Keratinocyte (primary cell): ENCODE measurements around the gene ETNK2. TPM values are rescaled to one million over a fixed set of nuclear protein-coding genes. Genes with fewer than 3 reads are reported as not detected.

ENCODE experiments used
- DNase-seq: peaks from one replicate; pipeline ENCODE4 v3.0.0-alpha.2; 2011; ENCODE audit warnings: low read depth, missing footprints, low spot score
- FAIRE-seq: peaks from 2 replicates; lab custom pipeline; 2011; peaks lifted over from hg19 to GRCh38; lab: Jason Lieb, UNC
- H2AFZ ChIP-seq: 2 replicates; pipeline ENCODE4 v1.6.0; 2012; ENCODE audit warnings: low read length, control low read depth, inconsistent platforms; ENCODE audit not compliant: control insufficient read depth
- H3K27ac ChIP-seq: 2 replicates; pipeline ENCODE4 v1.5.1; 2011; ENCODE audit warnings: low read length; ENCODE audit not compliant: control insufficient read depth, insufficient read depth
- H3K27me3 ChIP-seq: 3 replicates; pipeline ENCODE4 v1.6.0; 2011; ENCODE audit warnings: low read length; ENCODE audit not compliant: control insufficient read depth, insufficient read depth; ENCODE audit errors: extremely low read depth
- H3K36me3 ChIP-seq, 2 experiments: 2 replicates in 1 of 2; 3 replicates in 1 of 2; pipeline ENCODE4 v1.5.1; 2011; ENCODE audit warnings: low read length in 2 of 2, mild to moderate bottlenecking in 1 of 2; ENCODE audit not compliant: control insufficient read depth in 2 of 2, insufficient read depth in 2 of 2; ENCODE audit errors: extremely low read depth in 1 of 2
- H3K4me1 ChIP-seq: 3 replicates; pipeline ENCODE4 v1.5.1; 2011; ENCODE audit warnings: low read length; ENCODE audit not compliant: control insufficient read depth, insufficient read depth; ENCODE audit errors: extremely low read depth
- H3K4me2 ChIP-seq: 3 replicates; pipeline ENCODE4 v1.6.0; 2011; ENCODE audit warnings: low read depth, low read length; ENCODE audit not compliant: control insufficient read depth, insufficient read depth; ENCODE audit errors: extremely low read depth
- H3K4me3 ChIP-seq, 3 experiments: fragments of 200-600 bp in 1 of 3; sonication (generic) in 1 of 3; 2 replicates in 2 of 3; 3 replicates in 1 of 3; pipeline ENCODE4 v1.5.1; 2011 to 2016; ENCODE audit warnings: low read length in 3 of 3, mild to moderate bottlenecking in 3 of 3, control low read depth in 2 of 3, inconsistent platforms in 1 of 3, low read depth in 1 of 3, mixed read lengths in 1 of 3, mixed run types in 1 of 3, moderate library complexity in 1 of 3; ENCODE audit not compliant: control insufficient read depth in 2 of 3, insufficient read depth in 2 of 3; ENCODE audit errors: extremely low read depth in 1 of 3
- H3K79me2 ChIP-seq: 2 replicates; pipeline ENCODE4 v1.6.0; 2012; ENCODE audit warnings: low read length; ENCODE audit not compliant: control insufficient read depth, insufficient read depth
- H3K9ac ChIP-seq: 3 replicates; pipeline ENCODE4 v1.6.0; 2011; ENCODE audit warnings: low read length; ENCODE audit not compliant: control insufficient read depth, insufficient read depth; ENCODE audit errors: extremely low read depth
- H3K9me1 ChIP-seq: 3 replicates; pipeline ENCODE4 v1.6.0; 2011; ENCODE audit warnings: low read length; ENCODE audit not compliant: control insufficient read depth, insufficient read depth; ENCODE audit errors: extremely low read depth
- H3K9me3 ChIP-seq: 2 replicates; pipeline ENCODE4 v1.5.1; 2012; ENCODE audit warnings: low read depth, low read length; ENCODE audit not compliant: control insufficient read depth
- H4K20me1 ChIP-seq: 3 replicates; pipeline ENCODE4 v1.6.0; 2011; ENCODE audit warnings: low read length; ENCODE audit not compliant: control insufficient read depth, insufficient read depth; ENCODE audit errors: extremely low read depth
- EZH2 ChIP-seq: IDR thresholded peaks from one replicate; pipeline ENCODE4 v1.6.1; 2012; ENCODE audit warnings: inconsistent platforms, mild to moderate bottlenecking, low read length, moderate library complexity
- dilution Hi-C: fragments of 300-500 bp; cut with MboI; formaldehyde crosslinking; loops from one replicate; pipeline ENCODE4 v1.7.0; 2020; ENCODE audit warnings: low sequenced_read_pairs; ENCODE audit not compliant: extremely low pct_ligation_motif_present
- polyA plus RNA-seq, 5 experiments: library from polyadenylated mRNA; depleted of rRNA in 3 of 5; stranded (reverse) in 3 of 5; stranded (forward) in 1 of 5; unstranded in 1 of 5; fragments of >200 nt; gene quantifications; 1 replicate in 1 of 5; 2 replicates in 3 of 5; 3 replicates in 1 of 5; pipeline versions ENCODE4 v1.2.1 to v1.2.3, GENCODE V29; 2011 to 2012; ENCODE audit warnings: missing spikeins in 2 of 5, low read depth in 1 of 5, low replicate concordance in 1 of 5
- TF ChIP-seq, protein P1 (sequence below), 3 experiments: IDR thresholded peaks in 1 of 3; conservative IDR thresholded peaks in 1 of 3; optimal IDR thresholded peaks in 1 of 3; 2 replicates in 2 of 3; 3 replicates in 1 of 3; pipeline versions ENCODE3 to v1.5.1; 2011; ENCODE audit warnings: low read length in 3 of 3, mild to moderate bottlenecking in 3 of 3, moderate library complexity in 2 of 3, control low read depth in 1 of 3, inconsistent platforms in 1 of 3; ENCODE audit not compliant: insufficient read depth in 2 of 3; ENCODE audit errors: extremely low read depth in 1 of 3

The ETNK2 gene
- polyA plus RNA-seq, 1 donor (not counting 4 experiments of a cell fraction or from before 2014, with no cell fraction given) = 18.4 TPM

DNA sequence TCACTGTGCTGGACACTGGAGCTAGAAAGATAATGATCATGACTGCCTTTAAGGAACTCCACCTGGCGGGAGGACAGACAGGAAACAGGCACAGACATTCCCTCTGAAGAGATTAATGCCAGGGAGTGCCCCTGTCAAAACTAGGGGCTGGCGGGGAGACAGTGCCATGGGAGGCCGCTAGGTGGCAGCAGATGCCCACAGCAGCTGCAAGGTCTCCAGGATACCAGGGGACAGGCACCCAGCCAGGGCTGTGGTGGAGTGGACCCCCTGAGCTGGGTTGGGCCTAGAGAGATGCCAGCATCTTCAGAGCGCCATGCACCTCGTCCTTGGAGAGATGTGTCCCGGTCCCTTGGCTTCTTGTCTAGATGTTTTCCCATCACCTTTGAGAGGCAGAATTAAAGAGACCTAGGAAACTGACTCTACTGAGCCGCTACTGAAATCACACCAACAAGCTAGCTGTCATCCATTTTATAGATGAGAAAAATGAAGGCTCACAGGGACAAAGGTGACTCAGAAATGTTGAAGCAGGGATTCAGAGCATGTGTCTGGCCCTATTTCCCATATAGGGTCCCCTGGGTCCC, 10.7 kb upstream of the ETNK2 start:
- dilution Hi-C loops = no loop called here
- no peak for TF ChIP-seq EZH2
- TF ChIP-seq, protein P1, sequence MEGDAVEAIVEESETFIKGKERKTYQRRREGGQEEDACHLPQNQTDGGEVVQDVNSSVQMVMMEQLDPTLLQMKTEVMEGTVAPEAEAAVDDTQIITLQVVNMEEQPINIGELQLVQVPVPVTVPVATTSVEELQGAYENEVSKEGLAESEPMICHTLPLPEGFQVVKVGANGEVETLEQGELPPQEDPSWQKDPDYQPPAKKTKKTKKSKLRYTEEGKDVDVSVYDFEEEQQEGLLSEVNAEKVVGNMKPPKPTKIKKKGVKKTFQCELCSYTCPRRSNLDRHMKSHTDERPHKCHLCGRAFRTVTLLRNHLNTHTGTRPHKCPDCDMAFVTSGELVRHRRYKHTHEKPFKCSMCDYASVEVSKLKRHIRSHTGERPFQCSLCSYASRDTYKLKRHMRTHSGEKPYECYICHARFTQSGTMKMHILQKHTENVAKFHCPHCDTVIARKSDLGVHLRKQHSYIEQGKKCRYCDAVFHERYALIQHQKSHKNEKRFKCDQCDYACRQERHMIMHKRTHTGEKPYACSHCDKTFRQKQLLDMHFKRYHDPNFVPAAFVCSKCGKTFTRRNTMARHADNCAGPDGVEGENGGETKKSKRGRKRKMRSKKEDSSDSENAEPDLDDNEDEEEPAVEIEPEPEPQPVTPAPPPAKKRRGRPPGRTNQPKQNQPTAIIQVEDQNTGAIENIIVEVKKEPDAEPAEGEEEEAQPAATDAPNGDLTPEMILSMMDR (optimal IDR thresholded peaks at IDR 0.05 in 1 of 3, IDR thresholded peaks at IDR 0.05 in 1 of 3, conservative IDR thresholded peaks at IDR 0.05 in 1 of 3; ENCODE audit: extremely low read depth in 1 of 3, insufficient read depth in 2 of 3, low read length in 3 of 3) = peak; percentile 99 to 100 (median 100)
- Histone ChIP-seq H3K27ac (no peak overlapping the region), H3K9me1 (no peaks in the 10 kb centered on the region), H3K9ac (no peak overlapping the region), H2AFZ (no peak overlapping the region), H3K27me3 (no peaks in the 10 kb centered on the region), H3K4me1 (peaks cover 8% of the 10 kb centered on the region), H3K4me3 (no peak overlapping the region), H3K79me2 (no peaks in the 10 kb centered on the region), H3K9me3 (no peaks in the 10 kb centered on the region), H4K20me1 (no peaks in the 10 kb centered on the region), H3K36me3 (no peaks in the 10 kb centered on the region), H3K4me2 (peak overlapping the region; percentile 33)
- DNase-seq = peak; percentile 64
- peak; percentile 94 for FAIRE-seq

DNA sequence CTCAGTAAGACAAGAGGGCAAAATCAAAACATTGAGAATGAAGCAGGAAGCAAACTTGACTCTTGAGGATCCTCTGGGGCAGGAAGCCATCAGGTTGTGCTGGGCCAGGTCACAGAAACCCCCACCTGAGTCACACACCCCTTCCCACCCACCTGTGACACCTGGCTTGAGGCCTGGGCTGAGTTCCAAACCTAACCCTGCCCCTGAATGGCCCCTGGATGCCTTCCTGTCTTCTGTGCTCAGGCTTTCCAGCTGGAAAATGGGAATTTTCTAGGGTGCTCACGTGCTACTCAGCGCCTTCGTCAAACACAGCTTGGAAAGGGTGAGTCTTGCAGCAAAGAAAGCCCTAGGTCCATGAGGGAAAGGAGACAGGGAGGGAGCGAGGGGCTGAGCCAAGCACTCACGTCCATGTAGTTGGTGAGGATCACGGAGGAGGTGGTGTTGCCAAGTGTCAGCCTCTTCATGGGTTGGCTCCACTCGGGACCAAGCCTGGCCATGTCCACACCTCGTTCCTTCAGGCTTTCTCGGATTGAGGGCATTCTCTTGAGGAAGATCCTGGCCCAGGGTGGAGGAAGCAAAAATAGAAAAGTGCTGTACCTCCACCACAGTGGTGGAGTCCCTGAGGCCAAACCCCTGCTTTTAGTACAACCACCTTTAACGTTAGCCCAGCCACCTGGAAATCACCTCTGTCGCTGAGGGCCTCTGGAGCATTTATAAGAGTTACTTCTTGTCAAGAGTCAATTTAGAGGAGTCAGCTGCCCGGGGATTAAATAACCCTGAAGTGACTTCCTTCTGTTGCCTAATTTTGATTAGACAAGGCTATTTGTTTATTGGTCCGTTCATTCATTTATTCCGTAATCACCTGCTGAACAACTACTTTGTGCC, 10.0 kb upstream of the ETNK2 start:
- Histone ChIP-seq H3K79me2 (no peaks in the 10 kb centered on the region), H3K9me1 (no peaks in the 10 kb centered on the region), H3K4me2 (peak overlapping the region; percentile 33), H3K4me3 (no peak overlapping the region), H3K9ac (no peak overlapping the region), H3K4me1 (peaks cover 8% of the 10 kb centered on the region), H3K27me3 (no peaks in the 10 kb centered on the region), H3K9me3 (no peaks in the 10 kb centered on the region), H4K20me1 (no peaks in the 10 kb centered on the region), H2AFZ (peak overlapping the region; percentile 10), H3K36me3 (no peaks in the 10 kb centered on the region), H3K27ac (no peak overlapping the region)
- FAIRE-seq = no peak
- TF ChIP-seq, protein P1 (optimal IDR thresholded peaks at IDR 0.05 in 1 of 3, IDR thresholded peaks at IDR 0.05 in 1 of 3, conservative IDR thresholded peaks at IDR 0.05 in 1 of 3; ENCODE audit: extremely low read depth in 1 of 3, insufficient read depth in 2 of 3, low read length in 3 of 3) = no peak
- no peak for TF ChIP-seq EZH2
- no peak for DNase-seq
- dilution Hi-C loops = no loop called here
